ENCODE data around the gene PC. TPM values are rescaled to one million over a fixed set of nuclear protein-coding genes. Genes with fewer than 3 reads are reported as not detected.

Gene PC
- total and polyA plus RNA-seq, 9 of the 15 experiments (the other 6 are each of a cell fraction or from before 2014, with no cell fraction given): 0.94 to 38.0 (median 8.7) TPM

GRCh38 chr11:66888282-66888681 lies 69.9 kb downstream of the PC start:
- CTCF ChIA-PET (ENCODE audit: low intra/inter-chr PET ratio): no interaction called here
- H3K4me1 ChIP-seq (replicated peaks in 1 of 2; ENCODE audit: control insufficient read depth in 2 of 2, insufficient read depth in 2 of 2, low read length in 2 of 2): peaks cover 32 to 42% of the 10 kb centered on the region in 2 experiments; a peak in 4 of 5 replicates

More at GRCh38 chr11:66888282-66888681, 69.9 kb downstream of the PC start:
- BruUV-seq (replicated peaks): no TSS peak
- DNase-seq (ENCODE audit: extremely low read depth in 1 of 4, low spot score in 3 of 4) (no peak), FAIRE-seq (no peak), ATAC-seq (no peak)
- TF ChIP-seq FOXP4 (CRISPR knock-in tag; IDR thresholded peaks at IDR 0.05; ENCODE audit: borderline replicate concordance) (no peak), DPF2 (IDR thresholded peaks at IDR 0.05) (no peak), ZNF79 (CRISPR knock-in tag; IDR thresholded peaks at IDR 0.05; ENCODE audit: low read depth) (no peak), HDAC8 (tag; IDR thresholded peaks at IDR 0.05) (no peak), PTBP1 (IDR thresholded peaks at IDR 0.05; ENCODE audit: low read depth, low read length) (no peak)
- H3K27me3 ChIP-seq (ENCODE audit: control insufficient read depth in 2 of 2, insufficient read depth in 2 of 2, low read length in 2 of 2): no peaks in the 10 kb centered on the region
- no peaks in the 10 kb centered on the region for H3K9me1 ChIP-seq (ENCODE audit: control insufficient read depth, insufficient read depth, low read length)
- intact Hi-C loops (cut with micrococcal nuclease): no loop called here
- no peaks in the 10 kb centered on the region for H3K9me3 ChIP-seq (replicated peaks; ENCODE audit: control insufficient read depth, insufficient read depth, low read depth, low read length)
- H3K79me2 ChIP-seq (ENCODE audit: control insufficient read depth, insufficient read depth, low read length): peaks cover 4% of the 10 kb centered on the region; the same call in 2 of the 3 replicates
- POLR2A ChIA-PET: interaction anchor here (1.0 kb wide), 2 partner anchors 12 to 47 kb away, joined by 3 to 5 read pairs; no protein-coding TSS in a partner anchor
- no peaks in the 10 kb centered on the region for H4K20me1 ChIP-seq (replicated peaks; ENCODE audit: control insufficient read depth, insufficient read depth, low read length)
- H2AFZ ChIP-seq (ENCODE audit: low read depth, low read length): no peak overlapping the region
- no peak overlapping the region for H3K4me2 ChIP-seq (ENCODE audit: insufficient read depth, low read length)
- H3K27ac ChIP-seq (ENCODE audit: extremely low read depth, low read depth, low read length): no peak overlapping the region; the same call in 2 of the 3 replicates
- in situ Hi-C loops (cut with MboI): no loop called here
- H3K9ac ChIP-seq (ENCODE audit: insufficient read depth in 1 of 2, low read depth in 2 of 2, low read length in 2 of 2): no peak overlapping the region
- H3K36me3 ChIP-seq (ENCODE audit: control insufficient read depth, insufficient read depth, low read length): 0 out of 3 replicates have a peak, but pooled peaks cover 4% of the 10 kb centered on the region
- WGBS (ENCODE audit: insufficient coverage, low coverage, missing lambda C conversion rate): 70% methylated on average over 10 of the region's 10 CpGs
- no peak overlapping the region for H3K4me3 ChIP-seq
